ENCODE data around the gene CLIC4.
"Not testable (repeated sequence)": the region's sequence is repeated elsewhere in the genome, so short reads cannot be mapped to it uniquely, and the experiment has no call there.

DNA sequence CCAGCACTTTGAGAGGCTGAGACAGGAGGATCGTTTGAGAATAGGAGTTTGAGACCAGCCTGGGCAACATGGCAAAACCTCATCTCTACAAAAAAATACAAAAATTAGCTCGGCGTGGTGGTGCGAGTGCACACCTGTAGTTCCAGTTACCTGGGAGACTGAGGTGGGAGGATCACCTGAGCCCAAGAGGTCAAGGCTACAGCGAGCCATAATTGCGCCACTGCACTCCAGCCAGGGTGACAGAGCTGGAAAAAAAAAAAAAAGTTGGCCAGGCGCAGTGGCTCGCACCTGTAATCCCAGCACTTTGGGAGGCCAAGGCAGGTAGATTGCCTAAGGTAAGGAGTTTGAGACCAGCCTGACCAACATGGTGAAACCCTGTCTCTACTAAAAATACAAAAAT, 46.9 kb upstream of the CLIC4 start:
- TF ChIP-seq POLR2A (IDR thresholded peaks at IDR 0.05): not testable (repeated sequence)
- TF ChIP-seq, protein P1, sequence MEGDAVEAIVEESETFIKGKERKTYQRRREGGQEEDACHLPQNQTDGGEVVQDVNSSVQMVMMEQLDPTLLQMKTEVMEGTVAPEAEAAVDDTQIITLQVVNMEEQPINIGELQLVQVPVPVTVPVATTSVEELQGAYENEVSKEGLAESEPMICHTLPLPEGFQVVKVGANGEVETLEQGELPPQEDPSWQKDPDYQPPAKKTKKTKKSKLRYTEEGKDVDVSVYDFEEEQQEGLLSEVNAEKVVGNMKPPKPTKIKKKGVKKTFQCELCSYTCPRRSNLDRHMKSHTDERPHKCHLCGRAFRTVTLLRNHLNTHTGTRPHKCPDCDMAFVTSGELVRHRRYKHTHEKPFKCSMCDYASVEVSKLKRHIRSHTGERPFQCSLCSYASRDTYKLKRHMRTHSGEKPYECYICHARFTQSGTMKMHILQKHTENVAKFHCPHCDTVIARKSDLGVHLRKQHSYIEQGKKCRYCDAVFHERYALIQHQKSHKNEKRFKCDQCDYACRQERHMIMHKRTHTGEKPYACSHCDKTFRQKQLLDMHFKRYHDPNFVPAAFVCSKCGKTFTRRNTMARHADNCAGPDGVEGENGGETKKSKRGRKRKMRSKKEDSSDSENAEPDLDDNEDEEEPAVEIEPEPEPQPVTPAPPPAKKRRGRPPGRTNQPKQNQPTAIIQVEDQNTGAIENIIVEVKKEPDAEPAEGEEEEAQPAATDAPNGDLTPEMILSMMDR (IDR thresholded peaks at IDR 0.05): not testable (repeated sequence)
